Astrocyte of the spinal cord (primary cell): ENCODE data around the gene TBX4.

Experiments used
- DNase-seq: peaks from one replicate; pipeline ENCODE4 v3.0.0; 2011; ENCODE audit warnings: low read depth, low spot score
- H3K4me3 ChIP-seq: 2 replicates; pipeline ENCODE4 v1.5.1; 2011; ENCODE audit warnings: low read depth, mild to moderate bottlenecking, low read length, moderate library complexity
- in situ Hi-C: cut with HindIII; loops from 2 replicates; pipeline ENCODE4 v1.10.0; 2017; ENCODE audit warnings: low sequenced_read_pairs
- TF ChIP-seq, protein P1 (sequence below): IDR thresholded peaks from 2 replicates; pipeline ENCODE4 v1.5.1; 2012; ENCODE audit warnings: low read depth, mild to moderate bottlenecking, low read length, inconsistent platforms

Gene TBX4

GRCh38 chr17:61418449-61418848, 33.8 kb upstream of the TBX4 start:
- no peak for DNase-seq
- in situ Hi-C loops = no loop called here
- TF ChIP-seq, protein P1, sequence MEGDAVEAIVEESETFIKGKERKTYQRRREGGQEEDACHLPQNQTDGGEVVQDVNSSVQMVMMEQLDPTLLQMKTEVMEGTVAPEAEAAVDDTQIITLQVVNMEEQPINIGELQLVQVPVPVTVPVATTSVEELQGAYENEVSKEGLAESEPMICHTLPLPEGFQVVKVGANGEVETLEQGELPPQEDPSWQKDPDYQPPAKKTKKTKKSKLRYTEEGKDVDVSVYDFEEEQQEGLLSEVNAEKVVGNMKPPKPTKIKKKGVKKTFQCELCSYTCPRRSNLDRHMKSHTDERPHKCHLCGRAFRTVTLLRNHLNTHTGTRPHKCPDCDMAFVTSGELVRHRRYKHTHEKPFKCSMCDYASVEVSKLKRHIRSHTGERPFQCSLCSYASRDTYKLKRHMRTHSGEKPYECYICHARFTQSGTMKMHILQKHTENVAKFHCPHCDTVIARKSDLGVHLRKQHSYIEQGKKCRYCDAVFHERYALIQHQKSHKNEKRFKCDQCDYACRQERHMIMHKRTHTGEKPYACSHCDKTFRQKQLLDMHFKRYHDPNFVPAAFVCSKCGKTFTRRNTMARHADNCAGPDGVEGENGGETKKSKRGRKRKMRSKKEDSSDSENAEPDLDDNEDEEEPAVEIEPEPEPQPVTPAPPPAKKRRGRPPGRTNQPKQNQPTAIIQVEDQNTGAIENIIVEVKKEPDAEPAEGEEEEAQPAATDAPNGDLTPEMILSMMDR = no peak
- no peak overlapping the region for H3K4me3 ChIP-seq

DNA sequence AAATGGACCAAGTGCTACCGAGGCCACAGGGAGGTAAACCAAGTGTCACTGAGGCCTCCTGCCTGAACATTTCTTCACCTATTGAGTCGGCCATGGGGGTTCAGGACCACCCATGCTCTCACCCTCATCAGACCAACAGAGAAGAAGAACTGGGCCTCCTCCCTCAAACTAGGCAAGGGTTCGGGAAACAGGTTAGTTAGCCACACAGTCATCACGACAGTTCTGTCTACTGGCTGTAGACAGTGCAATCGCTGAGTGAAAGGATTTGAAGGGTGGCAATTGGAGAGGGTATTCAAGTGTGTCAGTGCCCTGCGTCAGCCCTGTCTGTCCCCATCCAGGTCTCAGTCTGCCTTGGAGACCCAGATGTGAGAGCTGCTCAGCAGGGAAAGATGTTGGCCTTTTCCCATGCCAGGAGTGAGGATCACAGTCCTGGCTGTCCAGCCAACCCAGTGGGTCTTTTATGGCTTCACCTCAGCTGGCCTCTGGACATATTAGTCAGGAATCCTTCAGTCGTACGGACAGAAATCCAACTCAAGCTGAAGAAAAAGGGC, 32.7 kb upstream of the TBX4 start:
- no peak overlapping the region for H3K4me3 ChIP-seq
- in situ Hi-C loops = no loop called here
- TF ChIP-seq, protein P1 = no peak
- DNase-seq = no peak

GRCh38 chr17:61420052-61420451, 32.2 kb upstream of the TBX4 start:
- no peak for DNase-seq
- in situ Hi-C loops = no loop called here
- TF ChIP-seq, protein P1 = no peak
- no peak overlapping the region for H3K4me3 ChIP-seq

DNA sequence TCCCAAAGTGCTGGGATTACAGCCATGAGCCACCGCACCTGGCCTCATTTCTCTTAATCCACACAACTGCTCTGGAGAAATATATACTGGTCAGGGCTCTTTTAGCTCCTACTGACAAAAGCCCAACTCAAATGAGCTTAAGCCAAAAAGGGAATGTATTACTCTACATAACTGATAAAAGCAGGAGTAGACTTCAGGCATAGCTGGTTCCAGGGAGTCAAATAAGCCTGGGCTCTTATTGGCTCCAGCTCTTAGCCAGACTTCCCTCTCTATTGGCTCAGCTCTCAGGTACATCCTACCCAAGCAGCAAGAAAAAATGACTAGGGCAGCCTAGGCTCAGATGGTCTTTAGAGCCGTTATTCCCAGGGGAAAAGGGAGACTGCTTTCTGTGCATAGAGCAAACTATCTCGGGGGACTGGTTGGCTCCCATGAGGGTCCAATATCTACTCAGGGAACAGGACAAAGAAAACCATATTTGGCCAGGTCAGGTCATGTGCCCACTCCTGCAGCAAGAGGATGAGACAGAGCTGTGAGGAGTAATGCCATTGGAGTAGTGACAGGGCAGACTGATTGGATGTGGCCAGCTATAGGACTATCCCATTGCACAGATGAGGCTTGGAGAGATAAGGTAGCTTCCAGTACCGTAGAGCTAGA, 31.4 kb upstream of the TBX4 start:
- TF ChIP-seq, protein P1 = no peak
- no peak for DNase-seq
- in situ Hi-C loops = no loop called here
- H3K4me3 ChIP-seq = no peak overlapping the region

DNA sequence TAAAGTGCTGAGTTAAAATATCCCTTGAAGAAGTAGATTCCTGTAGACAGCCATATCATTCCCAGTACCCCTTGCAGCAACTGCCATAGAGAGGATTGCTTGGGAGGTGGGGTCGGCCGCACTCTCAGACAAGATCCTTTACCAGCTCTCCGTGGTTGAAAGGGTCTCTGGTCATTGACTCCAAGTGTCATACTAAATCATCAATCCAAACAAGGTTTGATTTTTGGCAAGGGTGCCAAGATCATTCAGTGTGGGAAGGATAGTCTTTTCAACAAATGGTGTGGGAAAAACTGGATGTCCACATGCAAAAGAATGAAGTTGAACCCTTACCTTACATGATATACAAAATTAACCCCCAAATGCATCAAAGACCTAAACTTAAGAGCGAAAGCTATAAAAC, 30.8 kb upstream of the TBX4 start:
- no peak for DNase-seq
- in situ Hi-C loops = no loop called here
- H3K4me3 ChIP-seq = no peak overlapping the region
- TF ChIP-seq, protein P1 = no peak

GRCh38 chr17:61422116-61422799, 30.0 kb upstream of the TBX4 start:
- in situ Hi-C loops = no loop called here
- no peak overlapping the region for H3K4me3 ChIP-seq
- TF ChIP-seq, protein P1 = no peak
- DNase-seq = no peak
